ENCODE data around the gene TACC3.

DNA sequence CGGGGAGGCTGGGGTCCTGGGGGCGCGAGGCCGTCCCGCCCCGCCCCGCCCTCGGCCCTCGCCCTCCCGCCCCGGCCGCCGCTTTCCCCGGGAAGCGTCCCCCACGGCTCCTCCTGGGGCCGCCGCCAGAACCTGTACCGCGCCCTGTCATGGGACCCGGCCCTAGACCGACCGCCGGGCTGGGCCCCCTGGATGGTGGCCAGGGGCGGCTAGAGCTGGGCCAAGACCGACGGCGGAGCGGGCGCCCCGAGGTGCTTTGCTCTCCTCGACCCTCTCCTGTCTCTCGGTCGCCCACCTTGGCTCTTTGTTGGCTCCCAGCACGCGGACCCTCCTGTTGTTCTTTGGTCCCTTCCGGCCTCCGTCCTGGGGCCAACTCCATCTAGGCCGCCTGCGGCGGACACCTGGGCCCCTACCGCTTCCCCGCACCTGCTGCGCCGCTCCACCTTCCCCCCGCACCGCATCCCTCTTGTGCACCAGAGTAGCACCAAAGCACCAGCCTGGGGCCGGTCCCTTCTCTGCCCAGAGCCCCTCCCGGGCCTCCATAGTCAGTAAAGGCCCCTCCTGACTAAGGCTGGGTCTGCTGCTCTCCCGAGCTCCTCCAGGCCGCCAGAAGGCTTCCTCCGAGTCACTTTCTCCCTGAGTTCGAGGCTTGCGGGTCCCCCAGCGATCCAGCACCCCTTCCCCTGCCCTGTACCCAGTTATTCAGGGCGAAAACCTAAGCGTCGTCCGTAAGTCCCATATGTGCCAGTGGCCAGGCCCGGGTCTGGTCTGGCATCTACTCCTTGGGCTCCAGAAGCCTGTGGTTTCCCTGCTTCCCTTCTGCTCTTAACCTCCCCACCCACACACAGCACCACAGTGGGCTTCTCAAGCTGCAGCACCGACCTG lies 587 bp downstream of the TACC3 start:
- TF ChIP-seq CTCF (tag by site-specific recombination; IDR thresholded peaks at IDR 0.05) (no peak), TCF7L2 (IDR thresholded peaks at IDR 0.05; ENCODE audit: borderline replicate concordance, low read depth, low read length) (no peak), ZNF266 (tag by site-specific recombination; IDR thresholded peaks at IDR 0.05; ENCODE audit: low read depth) (no peak), SP2 (tag by site-specific recombination; IDR thresholded peaks at IDR 0.05) (no peak)

Data from HEK293 (cell line).